C4-2B (cell line): ENCODE results near the gene MYEF2.

Experiments used
- ZFX ChIP-seq: fragments of 450-650 bp; IDR thresholded peaks from 2 replicates; pipeline ENCODE4 v1.6.1; 2017
- TF ChIP-seq, protein P1 (sequence below): fragments of 450-650 bp; conservative IDR thresholded peaks from 2 replicates; pipeline ENCODE4 v1.5.1; 2017; ENCODE audit warnings: mild to moderate bottlenecking

DNA sequence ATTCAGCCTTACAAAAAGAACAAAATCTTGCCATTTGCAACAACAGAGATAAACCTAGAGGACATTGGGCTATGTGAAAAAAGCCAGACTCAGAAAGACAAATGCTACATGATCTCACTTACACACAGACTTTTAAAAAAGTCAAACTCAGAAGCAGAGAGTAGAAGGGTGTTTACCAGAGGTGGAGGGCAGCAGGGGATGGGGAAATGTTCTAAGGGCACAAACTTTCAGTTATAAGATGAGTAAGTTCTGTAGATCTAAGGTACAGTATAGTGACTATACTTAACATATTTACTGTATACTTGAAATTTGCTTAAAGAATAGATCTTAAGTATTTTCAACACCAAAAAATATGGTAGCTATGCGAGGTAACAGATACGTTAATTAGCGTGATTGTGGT, 3.0 kb downstream of the MYEF2 start:
- TF ChIP-seq, protein P1, sequence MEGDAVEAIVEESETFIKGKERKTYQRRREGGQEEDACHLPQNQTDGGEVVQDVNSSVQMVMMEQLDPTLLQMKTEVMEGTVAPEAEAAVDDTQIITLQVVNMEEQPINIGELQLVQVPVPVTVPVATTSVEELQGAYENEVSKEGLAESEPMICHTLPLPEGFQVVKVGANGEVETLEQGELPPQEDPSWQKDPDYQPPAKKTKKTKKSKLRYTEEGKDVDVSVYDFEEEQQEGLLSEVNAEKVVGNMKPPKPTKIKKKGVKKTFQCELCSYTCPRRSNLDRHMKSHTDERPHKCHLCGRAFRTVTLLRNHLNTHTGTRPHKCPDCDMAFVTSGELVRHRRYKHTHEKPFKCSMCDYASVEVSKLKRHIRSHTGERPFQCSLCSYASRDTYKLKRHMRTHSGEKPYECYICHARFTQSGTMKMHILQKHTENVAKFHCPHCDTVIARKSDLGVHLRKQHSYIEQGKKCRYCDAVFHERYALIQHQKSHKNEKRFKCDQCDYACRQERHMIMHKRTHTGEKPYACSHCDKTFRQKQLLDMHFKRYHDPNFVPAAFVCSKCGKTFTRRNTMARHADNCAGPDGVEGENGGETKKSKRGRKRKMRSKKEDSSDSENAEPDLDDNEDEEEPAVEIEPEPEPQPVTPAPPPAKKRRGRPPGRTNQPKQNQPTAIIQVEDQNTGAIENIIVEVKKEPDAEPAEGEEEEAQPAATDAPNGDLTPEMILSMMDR, result no peak
- no peak for TF ChIP-seq ZFX
